Peyer's patch (tissue), 4 donors: ENCODE results near the gene MXRA7.

Experiments used
- CTCF ChIP-seq, 6 experiments: fragments of 450-650 bp in 4 of 6; fragments of 200-600 bp in 2 of 6; sonication (generic) in 1 of 6; IDR thresholded peaks; one replicate each; pipeline ENCODE4 v1.5.1; 2017 to 2019; ENCODE audit warnings: antibody characterized with exemption in 6 of 6, mild to moderate bottlenecking in 3 of 6, moderate library complexity in 1 of 6
- POLR2A ChIP-seq, 2 donors: fragments of 450-650 bp; IDR thresholded peaks; one replicate each; pipeline ENCODE4 v1.5.1; 2017; ENCODE audit warnings: antibody characterized with exemption in 2 of 2, mild to moderate bottlenecking in 2 of 2, moderate library complexity in 2 of 2

DNA sequence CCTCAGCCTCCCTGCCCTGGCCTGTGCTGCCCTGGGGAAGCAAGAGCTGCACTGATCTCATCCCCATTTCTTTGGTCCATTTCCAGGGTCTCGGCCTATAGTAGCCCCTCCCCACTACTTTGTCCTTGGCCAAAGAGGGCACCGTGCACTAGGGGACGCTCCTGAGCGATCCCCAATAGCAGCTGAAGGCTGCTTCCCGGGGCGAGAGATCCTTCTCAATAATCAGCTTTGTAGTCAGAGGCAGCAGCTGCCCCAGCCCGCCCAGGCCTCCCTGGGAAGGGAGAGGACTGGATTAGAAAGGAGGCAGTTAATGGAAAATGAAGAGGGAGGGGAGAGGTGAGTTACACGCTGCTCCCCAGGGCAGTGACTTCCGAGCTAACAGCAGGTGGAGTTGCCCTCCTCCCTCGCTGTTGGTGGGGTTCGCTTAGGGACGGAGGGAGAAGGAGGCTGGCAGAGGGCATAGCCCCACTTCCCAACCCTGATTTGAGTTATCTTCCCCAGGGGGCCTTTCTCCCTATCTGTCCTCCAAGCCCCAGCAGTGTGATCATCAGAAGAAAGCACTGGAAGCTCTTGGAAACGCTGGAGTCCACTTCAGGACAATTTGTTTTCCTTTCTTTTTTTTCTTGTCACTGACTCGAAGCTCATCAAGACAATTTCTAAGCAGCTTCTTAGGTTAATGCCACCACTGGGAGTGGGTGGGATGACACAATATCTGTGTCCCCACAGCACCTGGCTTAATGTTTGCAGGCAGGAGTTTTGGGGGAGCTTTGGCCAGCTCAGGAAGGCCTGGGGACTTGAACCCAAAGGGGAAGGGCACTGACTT is 2.6 kb downstream of the MXRA7 start:
- no peak for TF ChIP-seq POLR2A (IDR thresholded peaks at IDR 0.05)
- TF ChIP-seq CTCF (IDR thresholded peaks at IDR 0.05): no peak
